DND-41 (cell line): ENCODE data around the gene PTPN7.
"Not testable (repeated sequence)": the region's sequence is repeated elsewhere in the genome, so short reads cannot be mapped to it uniquely, and the experiment has no call there.

Source experiments
- ATAC-seq: fragments of 200-7000 bp; cut with Tn5 transposase; 3 replicates; pipeline ENCODE4 v1.9.1; 2021; ENCODE audit warnings: low read depth; ENCODE audit not compliant: insufficient read depth
- DNase-seq: peaks from one replicate; pipeline ENCODE4 v3.0.0-alpha.2; 2020
- H2AFZ ChIP-seq: 2 replicates; pipeline ENCODE4 v1.6.0; 2012; ENCODE audit warnings: low read depth, low read length
- H3K27ac ChIP-seq: 2 replicates; pipeline ENCODE4 v1.5.1; 2012; ENCODE audit warnings: low read length, inconsistent platforms
- H3K27me3 ChIP-seq: fragments of 200-600 bp; sonication (generic); 2 replicates; pipeline ENCODE4 v1.6.0; 2012; ENCODE audit warnings: low read length, mild to moderate bottlenecking, inconsistent platforms; ENCODE audit not compliant: insufficient read depth, poor library complexity
- H3K36me3 ChIP-seq: 2 replicates; pipeline ENCODE4 v1.5.1; 2012; ENCODE audit warnings: low read length, inconsistent platforms; ENCODE audit not compliant: insufficient read depth
- H3K4me1 ChIP-seq: 2 replicates; pipeline ENCODE4 v1.5.1; 2012; ENCODE audit warnings: mild to moderate bottlenecking, low read length; ENCODE audit not compliant: insufficient read depth
- H3K4me2 ChIP-seq: 2 replicates; pipeline ENCODE4 v1.6.0; 2012; ENCODE audit warnings: mild to moderate bottlenecking, moderate library complexity, low read length, inconsistent platforms; ENCODE audit not compliant: insufficient read depth
- H3K4me3 ChIP-seq, 2 experiments: fragments of 200-600 bp in 1 of 2; shearing (Covaris generic) in 1 of 2; 2 replicates each; pipeline ENCODE4 v1.5.1; 2012 to 2016; ENCODE audit warnings: inconsistent platforms in 2 of 2, low read length in 2 of 2, mild to moderate bottlenecking in 2 of 2, low read depth in 1 of 2, moderate library complexity in 1 of 2
- H3K79me2 ChIP-seq: 2 replicates; pipeline ENCODE4 v1.6.0; 2012; ENCODE audit warnings: low read length, inconsistent platforms; ENCODE audit not compliant: insufficient read depth
- H3K9ac ChIP-seq: 2 replicates; pipeline ENCODE4 v1.6.0; 2012; ENCODE audit warnings: low read depth, mild to moderate bottlenecking, inconsistent platforms, low read length, moderate library complexity
- H3K9me3 ChIP-seq: 2 replicates; pipeline ENCODE4 v1.5.1; 2012; ENCODE audit warnings: low read length, moderate library complexity, mild to moderate bottlenecking, inconsistent platforms; ENCODE audit not compliant: insufficient read depth, severe bottlenecking
- H4K20me1 ChIP-seq: 2 replicates; pipeline ENCODE4 v1.6.0; 2012; ENCODE audit warnings: low read length; ENCODE audit not compliant: insufficient read depth
- CTCF ChIP-seq: IDR thresholded peaks from 2 replicates; pipeline ENCODE4 v1.5.1; 2012; ENCODE audit warnings: borderline replicate concordance, low read length, moderate library complexity, mild to moderate bottlenecking; ENCODE audit not compliant: poor library complexity, severe bottlenecking; ENCODE audit errors: extremely low read depth
- EZH2 ChIP-seq: IDR thresholded peaks from 3 replicates; pipeline ENCODE4 v1.6.1; 2012; ENCODE audit warnings: borderline replicate concordance, low read depth, mild to moderate bottlenecking, moderate library complexity, low read length, inconsistent platforms; ENCODE audit not compliant: severe bottlenecking

Gene PTPN7

GRCh38 chr1:202148391-202148790, 12.0 kb downstream of the PTPN7 start:
- Histone ChIP-seq H3K4me2 (no peak overlapping the region), H4K20me1 (peaks cover 4% of the 10 kb centered on the region), H2AFZ (no peak overlapping the region), H3K9ac (no peak overlapping the region), H3K4me3 (no peak overlapping the region), H3K9me3 (no peaks in the 10 kb centered on the region), H3K4me1 (peaks cover 17% of the 10 kb centered on the region), H3K36me3 (peaks cover 59% of the 10 kb centered on the region), H3K27ac (no peak overlapping the region), H3K79me2 (peaks cover 18% of the 10 kb centered on the region), H3K27me3 (no peaks in the 10 kb centered on the region)
- no peak for DNase-seq
- TF ChIP-seq CTCF (no peak), EZH2 (no peak)
- ATAC-seq: no peak

- H3K9me3 ChIP-seq: no peaks in the 10 kb centered on the region
- no peak overlapping the region for H2AFZ ChIP-seq
- no peak overlapping the region for H3K4me2 ChIP-seq
- peaks cover 31% of the 10 kb centered on the region for H3K4me1 ChIP-seq
- H3K4me3 ChIP-seq: no peak overlapping the region
- no peaks in the 10 kb centered on the region for H3K27me3 ChIP-seq
- TF ChIP-seq EZH2 (no peak), CTCF (no peak)
- H3K9ac ChIP-seq: no peak overlapping the region
- H3K36me3 ChIP-seq: peaks cover 57% of the 10 kb centered on the region
- DNase-seq (no peak), ATAC-seq (no peak)
- H4K20me1 ChIP-seq: peaks cover 18% of the 10 kb centered on the region
- peaks cover 32% of the 10 kb centered on the region for H3K79me2 ChIP-seq
- H3K27ac ChIP-seq: peak overlapping the region; percentile 12; the same call in 1 of the 2 replicates
These were observed 13.4 kb downstream of the PTPN7 start for GRCh38 chr1:202146993-202147392.

GRCh38 chr1:202146279-202146678, 14.1 kb downstream of the PTPN7 start:
- peaks cover 32% of the 10 kb centered on the region for H3K4me1 ChIP-seq
- H3K4me2 ChIP-seq: 0 out of 2 replicates have a peak overlapping the region, but pooled peaks have one; percentile 89
- no peaks in the 10 kb centered on the region for H3K9me3 ChIP-seq
- H3K4me3 ChIP-seq: no peak overlapping the region
- peak overlapping the region; percentile 96; the same call in 1 of the 2 replicates for H3K9ac ChIP-seq
- H3K79me2 ChIP-seq: peaks cover 39% of the 10 kb centered on the region
- peaks cover 51% of the 10 kb centered on the region for H3K36me3 ChIP-seq
- no peaks in the 10 kb centered on the region for H3K27me3 ChIP-seq
- peaks cover 19% of the 10 kb centered on the region for H4K20me1 ChIP-seq
- no peak overlapping the region for H2AFZ ChIP-seq
- H3K27ac ChIP-seq: no peak overlapping the region
- no peak for ATAC-seq
- DNase-seq: no peak
- no peak for TF ChIP-seq CTCF
- no peak for TF ChIP-seq EZH2

GRCh38 chr1:202145744-202146140, 14.7 kb downstream of the PTPN7 start:
- Histone ChIP-seq H3K4me2 (peak overlapping the region; percentile 89), H3K4me3 (peak overlapping the region in 1 of 2 experiments; percentile 88; a peak in 2 of 4 replicates), H3K9ac (peak overlapping the region; percentile 96; the same call in 1 of the 2 replicates), H3K4me1 (peaks cover 35% of the 10 kb centered on the region), H3K36me3 (peaks cover 48% of the 10 kb centered on the region), H2AFZ (peak overlapping the region; percentile 85; the same call in 1 of the 2 replicates), H3K79me2 (peaks cover 45% of the 10 kb centered on the region), H4K20me1 (peaks cover 24% of the 10 kb centered on the region)
- ATAC-seq, H3K27me3 ChIP-seq, DNase-seq, H3K9me3 ChIP-seq, H3K27ac ChIP-seq: not testable (repeated sequence)
